Measurements from ENCODE around the gene NTM.

The NTM gene

GRCh38 chr11:132114743-132115142, 744.3 kb downstream of the NTM start:
- Histone ChIP-seq H3K36me3 (ENCODE audit: insufficient read depth, low read length) (no peaks in the 10 kb centered on the region), H3K79me2 (ENCODE audit: insufficient read depth, low read length) (no peaks in the 10 kb centered on the region), H3F3A (ENCODE audit: insufficient read depth, low read length) (no peaks in the 10 kb centered on the region), H4K20me1 (ENCODE audit: insufficient read depth, low read length) (no peaks in the 10 kb centered on the region), H2AFZ (ENCODE audit: low read length) (no peak overlapping the region), H3K9me2 (ENCODE audit: low read depth, low read length) (no peaks in the 10 kb centered on the region), H3K9ac (ENCODE audit: low read length) (no peak overlapping the region), H3K4me2 (ENCODE audit: low read length) (no peak overlapping the region), H3K27ac (ENCODE audit: low read depth, low read length, poor library complexity, severe bottlenecking) (no peak overlapping the region), H3K4me1 (ENCODE audit: insufficient read depth, low read length, severe bottlenecking) (no peaks in the 10 kb centered on the region), H3K4me3 (ENCODE audit: low read depth, low read length, poor library complexity, severe bottlenecking) (no peak overlapping the region), H3K9me3 (ENCODE audit: low read length) (no peaks in the 10 kb centered on the region), H3K27me3 (ENCODE audit: insufficient read depth, low read length) (no peaks in the 10 kb centered on the region)
- TF ChIP-seq CTCF (IDR thresholded peaks at IDR 0.05; ENCODE audit: low read length) (no peak), EZH2 (IDR thresholded peaks at IDR 0.05; ENCODE audit: borderline replicate concordance, low read length) (no peak)

- H3K4me2 ChIP-seq (ENCODE audit: low read length) = no peak overlapping the region
- no peak for TF ChIP-seq CTCF (IDR thresholded peaks at IDR 0.05; ENCODE audit: low read length)
- no peak for TF ChIP-seq EZH2 (IDR thresholded peaks at IDR 0.05; ENCODE audit: borderline replicate concordance, low read length)
- no peaks in the 10 kb centered on the region for H3F3A ChIP-seq (ENCODE audit: insufficient read depth, low read length)
- no peak overlapping the region for H3K9ac ChIP-seq (ENCODE audit: low read length)
- H3K36me3 ChIP-seq (ENCODE audit: insufficient read depth, low read length) = no peaks in the 10 kb centered on the region
- H3K4me3 ChIP-seq (ENCODE audit: low read depth, low read length, poor library complexity, severe bottlenecking) = no peak overlapping the region
- H3K9me2 ChIP-seq (ENCODE audit: low read depth, low read length) = no peaks in the 10 kb centered on the region
- H3K27me3 ChIP-seq (ENCODE audit: insufficient read depth, low read length) = no peaks in the 10 kb centered on the region
- H3K4me1 ChIP-seq (ENCODE audit: insufficient read depth, low read length, severe bottlenecking) = no peaks in the 10 kb centered on the region
- H2AFZ ChIP-seq (ENCODE audit: low read length) = no peak overlapping the region
- H3K79me2 ChIP-seq (ENCODE audit: insufficient read depth, low read length) = no peaks in the 10 kb centered on the region
- H3K27ac ChIP-seq (ENCODE audit: low read depth, low read length, poor library complexity, severe bottlenecking) = no peak overlapping the region
- no peaks in the 10 kb centered on the region for H3K9me3 ChIP-seq (ENCODE audit: low read length)
- H4K20me1 ChIP-seq (ENCODE audit: insufficient read depth, low read length) = no peaks in the 10 kb centered on the region
These were observed 745.0 kb downstream of the NTM start for GRCh38 chr11:132115454-132115853.

DNA sequence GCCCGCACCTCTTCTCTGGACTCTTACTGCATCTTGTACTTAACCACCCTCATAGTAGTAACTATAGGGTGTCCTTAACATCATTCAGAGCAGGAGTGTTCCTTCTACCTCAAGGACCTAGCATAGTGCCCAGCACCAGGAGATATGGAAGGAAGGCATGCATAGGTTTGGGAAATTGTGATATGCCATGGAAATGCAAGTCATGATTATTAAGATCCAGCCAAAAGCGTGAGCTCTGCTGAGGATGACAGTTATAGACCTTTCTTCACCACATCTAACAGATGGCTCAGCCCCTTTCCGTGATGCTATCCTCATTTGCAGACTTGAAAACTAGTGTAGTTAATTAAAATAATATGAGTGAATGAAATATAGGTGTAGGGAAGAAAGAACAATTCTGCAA, 746.1 kb downstream of the NTM start:
- TF ChIP-seq EZH2 (IDR thresholded peaks at IDR 0.05; ENCODE audit: borderline replicate concordance, low read length) (no peak), CTCF (IDR thresholded peaks at IDR 0.05; ENCODE audit: low read length) (no peak)
- H3K9me3 ChIP-seq (ENCODE audit: low read length) = no peaks in the 10 kb centered on the region
- H3K4me1 ChIP-seq (ENCODE audit: insufficient read depth, low read length, severe bottlenecking) = no peaks in the 10 kb centered on the region
- no peak overlapping the region for H3K9ac ChIP-seq (ENCODE audit: low read length)
- H3K4me3 ChIP-seq (ENCODE audit: low read depth, low read length, poor library complexity, severe bottlenecking) = no peak overlapping the region
- H2AFZ ChIP-seq (ENCODE audit: low read length) = no peak overlapping the region
- no peaks in the 10 kb centered on the region for H3K79me2 ChIP-seq (ENCODE audit: insufficient read depth, low read length)
- no peaks in the 10 kb centered on the region for H4K20me1 ChIP-seq (ENCODE audit: insufficient read depth, low read length)
- H3K36me3 ChIP-seq (ENCODE audit: insufficient read depth, low read length) = no peaks in the 10 kb centered on the region
- H3K4me2 ChIP-seq (ENCODE audit: low read length) = no peak overlapping the region
- no peaks in the 10 kb centered on the region for H3F3A ChIP-seq (ENCODE audit: insufficient read depth, low read length)
- no peak overlapping the region for H3K27ac ChIP-seq (ENCODE audit: low read depth, low read length, poor library complexity, severe bottlenecking)
- no peaks in the 10 kb centered on the region for H3K9me2 ChIP-seq (ENCODE audit: low read depth, low read length)
- H3K27me3 ChIP-seq (ENCODE audit: insufficient read depth, low read length) = no peaks in the 10 kb centered on the region

Data from OCI-LY1 (cell line).